ENCODE results near the gene SCGB3A2. TPM values are rescaled to one million over a fixed set of nuclear protein-coding genes. Genes with fewer than 3 reads are reported as not detected.

SCGB3A2 gene
- total RNA-seq, 2 experiments from 2014 or later, result not detected

GRCh38 chr5:147912011-147912410 is 33.5 kb downstream of the SCGB3A2 start:
- no peaks in the 10 kb centered on the region for H3K9me3 Mint-ChIP-seq (ENCODE audit: low read depth)
- ChIA-PET CTCF (interaction anchor here (1.3 kb wide), 1 partner anchor 9 kb away, joined by 3 read pairs; no protein-coding TSS in a partner anchor), POLR2A (no interaction called here)
- H3K4me3 Mint-ChIP-seq, result no peak overlapping the region
- DNase-seq (no peak), ATAC-seq (no peak)
- H3K27me3 Mint-ChIP-seq, result peaks cover 6% of the 10 kb centered on the region
- H3K27ac Mint-ChIP-seq, result no peak overlapping the region
- no peaks in the 10 kb centered on the region for H3K4me1 Mint-ChIP-seq
- H3K36me3 Mint-ChIP-seq (ENCODE audit: low read depth), result no peaks in the 10 kb centered on the region
- intact Hi-C loops (cut with DNase I, micrococcal nuclease), result no loop called here

- no peak overlapping the region for H3K4me3 Mint-ChIP-seq
- ChIA-PET CTCF (no interaction called here), POLR2A (no interaction called here)
- no peaks in the 10 kb centered on the region for H3K4me1 Mint-ChIP-seq
- H3K27me3 Mint-ChIP-seq, result peaks cover 6% of the 10 kb centered on the region
- DNase-seq (no peak), ATAC-seq (no peak)
- no peak overlapping the region for H3K27ac Mint-ChIP-seq
- H3K9me3 Mint-ChIP-seq (ENCODE audit: low read depth), result no peaks in the 10 kb centered on the region
- intact Hi-C loops (cut with DNase I, micrococcal nuclease), result no loop called here
- H3K36me3 Mint-ChIP-seq (ENCODE audit: low read depth), result no peaks in the 10 kb centered on the region
Observed at GRCh38 chr5:147913786-147914185, 35.3 kb downstream of the SCGB3A2 start.

- Mint-ChIP-seq H3K36me3 (ENCODE audit: low read depth) (no peaks in the 10 kb centered on the region), H3K27ac (no peak overlapping the region), H3K4me3 (no peak overlapping the region), H3K4me1 (no peaks in the 10 kb centered on the region), H3K9me3 (ENCODE audit: low read depth) (no peaks in the 10 kb centered on the region), H3K27me3 (peaks cover 8% of the 10 kb centered on the region)
- CTCF ChIA-PET, result no interaction called here
- POLR2A ChIA-PET, result no interaction called here
- no peak for DNase-seq
- intact Hi-C loops (cut with DNase I, micrococcal nuclease), result no loop called here
- ATAC-seq, result no peak
Observed at GRCh38 chr5:147918101-147918685, 39.7 kb downstream of the SCGB3A2 start.

- H3K9me3 Mint-ChIP-seq (ENCODE audit: low read depth), result no peaks in the 10 kb centered on the region
- intact Hi-C loops (cut with DNase I, micrococcal nuclease), result no loop called here
- DNase-seq, result no peak
- H3K36me3 Mint-ChIP-seq (ENCODE audit: low read depth), result no peaks in the 10 kb centered on the region
- H3K4me3 Mint-ChIP-seq, result no peak overlapping the region
- no peak overlapping the region for H3K27ac Mint-ChIP-seq
- no peak for ATAC-seq
- ChIA-PET CTCF (no interaction called here), POLR2A (no interaction called here)
- H3K27me3 Mint-ChIP-seq, result peaks cover 6% of the 10 kb centered on the region
- no peaks in the 10 kb centered on the region for H3K4me1 Mint-ChIP-seq
Observed at GRCh38 chr5:147918899-147919298, 40.4 kb downstream of the SCGB3A2 start.

- intact Hi-C loops (cut with DNase I, micrococcal nuclease), result no loop called here
- no peak overlapping the region for H3K27ac Mint-ChIP-seq
- H3K36me3 Mint-ChIP-seq (ENCODE audit: low read depth), result no peaks in the 10 kb centered on the region
- ChIA-PET CTCF (no interaction called here), POLR2A (no interaction called here)
- no peak for DNase-seq
- no peak for ATAC-seq
- H3K27me3 Mint-ChIP-seq, result peaks cover 5% of the 10 kb centered on the region
- H3K4me3 Mint-ChIP-seq, result no peak overlapping the region
- H3K9me3 Mint-ChIP-seq (ENCODE audit: low read depth), result no peaks in the 10 kb centered on the region
- H3K4me1 Mint-ChIP-seq, result no peaks in the 10 kb centered on the region
Observed at GRCh38 chr5:147920420-147921030, 42.0 kb downstream of the SCGB3A2 start.

- H3K9me3 Mint-ChIP-seq (ENCODE audit: low read depth), result no peaks in the 10 kb centered on the region
- CTCF ChIA-PET, result no interaction called here
- no peak for ATAC-seq
- H3K27me3 Mint-ChIP-seq, result peaks cover 5% of the 10 kb centered on the region
- no peaks in the 10 kb centered on the region for H3K36me3 Mint-ChIP-seq (ENCODE audit: low read depth)
- POLR2A ChIA-PET, result no interaction called here
- no peak overlapping the region for H3K27ac Mint-ChIP-seq
- no peak overlapping the region for H3K4me3 Mint-ChIP-seq
- no peak for DNase-seq
- intact Hi-C loops (cut with DNase I, micrococcal nuclease), result no loop called here
- H3K4me1 Mint-ChIP-seq, result no peaks in the 10 kb centered on the region
Observed at GRCh38 chr5:147921136-147921535, 42.6 kb downstream of the SCGB3A2 start.

GRCh38 chr5:147925020-147925419 is 46.5 kb downstream of the SCGB3A2 start:
- ChIA-PET POLR2A (no interaction called here), CTCF (no interaction called here)
- intact Hi-C loops (cut with DNase I, micrococcal nuclease), result no loop called here
- no peak for DNase-seq
- peaks cover 4% of the 10 kb centered on the region for H3K27me3 Mint-ChIP-seq
- no peaks in the 10 kb centered on the region for H3K4me1 Mint-ChIP-seq
- no peak overlapping the region for H3K27ac Mint-ChIP-seq
- no peaks in the 10 kb centered on the region for H3K36me3 Mint-ChIP-seq (ENCODE audit: low read depth)
- ATAC-seq, result no peak
- H3K4me3 Mint-ChIP-seq, result no peak overlapping the region
- no peaks in the 10 kb centered on the region for H3K9me3 Mint-ChIP-seq (ENCODE audit: low read depth)

- POLR2A ChIA-PET, result no interaction called here
Observed at GRCh38 chr5:147927901-147928300, 49.4 kb downstream of the SCGB3A2 start.

GRCh38 chr5:147930769-147931168 is 52.3 kb downstream of the SCGB3A2 start:
- H3K4me3 Mint-ChIP-seq, result no peak overlapping the region
- no peak overlapping the region for H3K27ac Mint-ChIP-seq
- no peaks in the 10 kb centered on the region for H3K9me3 Mint-ChIP-seq (ENCODE audit: low read depth)
- intact Hi-C loops (cut with DNase I, micrococcal nuclease), result no loop called here
- no peaks in the 10 kb centered on the region for H3K4me1 Mint-ChIP-seq
- CTCF ChIA-PET, result no interaction called here
- H3K36me3 Mint-ChIP-seq (ENCODE audit: low read depth), result no peaks in the 10 kb centered on the region
- peaks cover 7% of the 10 kb centered on the region for H3K27me3 Mint-ChIP-seq
- DNase-seq (no peak), ATAC-seq (no peak)
- POLR2A ChIA-PET, result no interaction called here

More at GRCh38 chr5:147927901-147928300, 49.4 kb downstream of the SCGB3A2 start:
- H3K9me3 Mint-ChIP-seq (ENCODE audit: low read depth), result no peaks in the 10 kb centered on the region
- peaks cover 3% of the 10 kb centered on the region for H3K27me3 Mint-ChIP-seq
- intact Hi-C loops (cut with DNase I, micrococcal nuclease), result no loop called here
- no peaks in the 10 kb centered on the region for H3K4me1 Mint-ChIP-seq
- DNase-seq (no peak), ATAC-seq (no peak)
- no peak overlapping the region for H3K27ac Mint-ChIP-seq
- H3K36me3 Mint-ChIP-seq (ENCODE audit: low read depth), result no peaks in the 10 kb centered on the region
- no peak overlapping the region for H3K4me3 Mint-ChIP-seq
- CTCF ChIA-PET, result no interaction called here

Other genes with a start within 250 kb of the SCGB3A2 start
- gene JAKMIP2, start 96.0 kb upstream of the SCGB3A2 start, total RNA-seq, result 1 to 10 TPM; 3.4 to 3.9 TPM
- gene SPINK1, start 47.0 kb upstream of the SCGB3A2 start, total RNA-seq, result not detected
- gene C5orf46, start 27.8 kb downstream of the SCGB3A2 start, total RNA-seq, result not detected
- gene SPINK5, start 185.3 kb downstream of the SCGB3A2 start, total RNA-seq, result not detected

Data from activated CD4-positive, alpha-beta T cell treated with anti-CD3 and anti-CD28 coated beads for 36 hours (primary cell).